SU-DHL-6 (cell line): ENCODE results near the gene CLIP4.

ENCODE experiments used
- H2AFZ ChIP-seq: fragments of 200-600 bp; sonication (generic); 2 replicates; pipeline ENCODE4 v1.6.1; 2014; ENCODE audit warnings: low read depth, mild to moderate bottlenecking, moderate library complexity, mixed read lengths, antibody characterized with exemption, low read length; ENCODE audit not compliant: severe bottlenecking
- H3F3A ChIP-seq: fragments of 200-600 bp; shearing (Covaris generic); 2 replicates; pipeline ENCODE4 v1.6.0; 2016; ENCODE audit warnings: antibody characterized with exemption, mild to moderate bottlenecking; ENCODE audit not compliant: insufficient read depth
- H3K27ac ChIP-seq: fragments of 200-600 bp; sonication (generic); 2 replicates; pipeline ENCODE4 v1.5.1; 2016; ENCODE audit warnings: low read depth, mild to moderate bottlenecking, low read length, moderate library complexity, mixed read lengths
- H3K27me3 ChIP-seq: fragments of 200-600 bp; sonication (generic), shearing (Covaris generic); 2 replicates; pipeline ENCODE4 v1.6.0; 2014; ENCODE audit warnings: mild to moderate bottlenecking, low read length
- H3K36me3 ChIP-seq: fragments of 200-600 bp; sonication (generic); 2 replicates; pipeline ENCODE4 v1.6.1; 2014; ENCODE audit warnings: mild to moderate bottlenecking, low read length, mixed read lengths
- H3K4me2 ChIP-seq: fragments of 300-600, 200-600 bp; shearing (Covaris generic), sonication (generic); 2 replicates; pipeline ENCODE4 v1.6.0; 2014; ENCODE audit warnings: low read length, low read depth, mild to moderate bottlenecking; ENCODE audit not compliant: poor library complexity, severe bottlenecking
- H3K4me3 ChIP-seq: fragments of 200-600 bp; sonication (generic); 2 replicates; pipeline ENCODE4 v1.5.1; 2014; ENCODE audit warnings: antibody characterized with exemption, low read length, mild to moderate bottlenecking, mixed read lengths; ENCODE audit not compliant: insufficient read depth, poor library complexity, severe bottlenecking
- H3K79me2 ChIP-seq: fragments of 200-600 bp; sonication (generic); 2 replicates; pipeline ENCODE4 v1.6.1; 2014; ENCODE audit warnings: mild to moderate bottlenecking, low read length, moderate library complexity; ENCODE audit not compliant: insufficient read depth
- H3K9ac ChIP-seq: fragments of 200-600 bp; sonication (generic); 2 replicates; pipeline ENCODE4 v1.7.0; 2014; ENCODE audit warnings: mild to moderate bottlenecking, low read length
- H3K9me2 ChIP-seq: fragments of 200-600 bp; sonication (generic); replicated peaks from 2 replicates; pipeline ENCODE4 v1.6.1; 2014; ENCODE audit warnings: low read length; ENCODE audit not compliant: insufficient read depth
- H3K9me3 ChIP-seq: fragments of 200-600 bp; sonication (generic); 2 replicates; pipeline ENCODE4 v1.6.1; 2014; ENCODE audit warnings: low read length, mixed read lengths; ENCODE audit not compliant: insufficient read depth
- H4K20me1 ChIP-seq: fragments of 200-600 bp; sonication (generic); 2 replicates; pipeline ENCODE4 v1.6.1; 2014; ENCODE audit warnings: low read depth, mild to moderate bottlenecking, antibody characterized with exemption, low read length, moderate library complexity, mixed read lengths
- CTCF ChIP-seq: fragments of 200-600 bp; sonication (generic); IDR thresholded peaks from one replicate; pipeline ENCODE4 v1.5.1; 2017; ENCODE audit warnings: antibody characterized with exemption, mild to moderate bottlenecking, low read length, moderate library complexity; ENCODE audit not compliant: insufficient read depth, poor library complexity, severe bottlenecking
- EZH2phosphoT487 ChIP-seq: fragments of 200-600 bp; sonication (generic), shearing (Covaris generic); conservative IDR thresholded peaks from 2 replicates; pipeline ENCODE4 v1.6.1; 2018; ENCODE audit warnings: mild to moderate bottlenecking, antibody characterized with exemption, low read length, moderate library complexity, mixed read lengths

The CLIP4 gene

GRCh38 chr2:29162204-29162928 lies 47.2 kb downstream of the CLIP4 start:
- H3K36me3 ChIP-seq = no peaks in the 10 kb centered on the region
- no peaks in the 10 kb centered on the region for H3K79me2 ChIP-seq
- H3K9me2 ChIP-seq = no peaks in the 10 kb centered on the region
- no peaks in the 10 kb centered on the region for H3K27me3 ChIP-seq
- H3F3A ChIP-seq = no peaks in the 10 kb centered on the region
- no peak overlapping the region for H2AFZ ChIP-seq
- H3K9ac ChIP-seq = no peak overlapping the region
- H4K20me1 ChIP-seq = no peaks in the 10 kb centered on the region
- TF ChIP-seq EZH2phosphoT487 (no peak), CTCF (no peak)
- no peak overlapping the region for H3K27ac ChIP-seq
- H3K9me3 ChIP-seq = no peaks in the 10 kb centered on the region
- H3K4me3 ChIP-seq = no peak overlapping the region
- H3K4me2 ChIP-seq = no peak overlapping the region

GRCh38 chr2:29164091-29164846 lies 49.1 kb downstream of the CLIP4 start:
- H3K9me3 ChIP-seq = no peaks in the 10 kb centered on the region
- H3K27ac ChIP-seq = peak overlapping the region; percentile 25; the same call in 1 of the 2 replicates
- H3K9me2 ChIP-seq = no peaks in the 10 kb centered on the region
- H3K79me2 ChIP-seq = no peaks in the 10 kb centered on the region
- no peak overlapping the region for H2AFZ ChIP-seq
- H3K9ac ChIP-seq = no peak overlapping the region
- TF ChIP-seq CTCF (no peak), EZH2phosphoT487 (no peak)
- H3K27me3 ChIP-seq = no peaks in the 10 kb centered on the region
- no peaks in the 10 kb centered on the region for H4K20me1 ChIP-seq
- no peak overlapping the region for H3K4me3 ChIP-seq
- peak overlapping the region; percentile 26 for H3K4me2 ChIP-seq
- H3K36me3 ChIP-seq = no peaks in the 10 kb centered on the region
- no peaks in the 10 kb centered on the region for H3F3A ChIP-seq

GRCh38 chr2:29165362-29166241 lies 50.4 kb downstream of the CLIP4 start:
- no peaks in the 10 kb centered on the region for H3F3A ChIP-seq
- no peaks in the 10 kb centered on the region for H3K9me3 ChIP-seq
- H2AFZ ChIP-seq = no peak overlapping the region
- no peaks in the 10 kb centered on the region for H3K9me2 ChIP-seq
- no peak overlapping the region for H3K27ac ChIP-seq
- H4K20me1 ChIP-seq = no peaks in the 10 kb centered on the region
- no peaks in the 10 kb centered on the region for H3K27me3 ChIP-seq
- no peak overlapping the region for H3K4me2 ChIP-seq
- no peaks in the 10 kb centered on the region for H3K36me3 ChIP-seq
- no peak overlapping the region for H3K4me3 ChIP-seq
- TF ChIP-seq CTCF (no peak), EZH2phosphoT487 (no peak)
- H3K79me2 ChIP-seq = no peaks in the 10 kb centered on the region
- no peak overlapping the region for H3K9ac ChIP-seq
